Measurements from ENCODE around the gene IL34.

IL34 gene

DNA sequence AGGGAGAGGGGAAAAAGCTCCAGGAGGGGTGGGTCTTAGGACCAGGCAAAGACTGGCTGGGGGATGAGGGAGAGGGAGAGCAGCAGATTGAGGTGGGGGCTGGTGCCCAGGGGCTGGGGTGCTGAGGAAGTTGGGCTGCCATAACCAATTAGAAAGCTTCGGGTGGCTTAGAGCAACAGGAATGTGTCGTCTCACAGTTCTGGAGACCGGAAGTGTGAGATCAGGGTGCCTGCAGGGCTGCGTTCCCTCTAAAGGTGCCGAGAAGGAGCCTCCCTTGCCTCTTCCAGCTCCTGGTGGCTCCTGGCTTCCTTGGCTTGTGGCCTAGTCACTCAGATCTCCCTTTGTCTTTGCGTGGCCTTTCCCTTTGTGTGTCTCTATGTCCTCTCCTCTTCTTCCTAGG is 2.2 kb downstream of the IL34 start:
- TF ChIP-seq, protein P1, sequence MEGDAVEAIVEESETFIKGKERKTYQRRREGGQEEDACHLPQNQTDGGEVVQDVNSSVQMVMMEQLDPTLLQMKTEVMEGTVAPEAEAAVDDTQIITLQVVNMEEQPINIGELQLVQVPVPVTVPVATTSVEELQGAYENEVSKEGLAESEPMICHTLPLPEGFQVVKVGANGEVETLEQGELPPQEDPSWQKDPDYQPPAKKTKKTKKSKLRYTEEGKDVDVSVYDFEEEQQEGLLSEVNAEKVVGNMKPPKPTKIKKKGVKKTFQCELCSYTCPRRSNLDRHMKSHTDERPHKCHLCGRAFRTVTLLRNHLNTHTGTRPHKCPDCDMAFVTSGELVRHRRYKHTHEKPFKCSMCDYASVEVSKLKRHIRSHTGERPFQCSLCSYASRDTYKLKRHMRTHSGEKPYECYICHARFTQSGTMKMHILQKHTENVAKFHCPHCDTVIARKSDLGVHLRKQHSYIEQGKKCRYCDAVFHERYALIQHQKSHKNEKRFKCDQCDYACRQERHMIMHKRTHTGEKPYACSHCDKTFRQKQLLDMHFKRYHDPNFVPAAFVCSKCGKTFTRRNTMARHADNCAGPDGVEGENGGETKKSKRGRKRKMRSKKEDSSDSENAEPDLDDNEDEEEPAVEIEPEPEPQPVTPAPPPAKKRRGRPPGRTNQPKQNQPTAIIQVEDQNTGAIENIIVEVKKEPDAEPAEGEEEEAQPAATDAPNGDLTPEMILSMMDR (IDR thresholded peaks at IDR 0.05; ENCODE audit: unreplicated experiment in 3 of 3): no peak
- Mint-ChIP-seq H3K27me3 (ENCODE audit: low read depth) (peaks cover 3% of the 10 kb centered on the region), H3K36me3 (ENCODE audit: low read depth) (no peaks in the 10 kb centered on the region), H3K9me3 (no peaks in the 10 kb centered on the region), H3K4me3 (no peak overlapping the region), H3K4me1 (peaks cover 11% of the 10 kb centered on the region), H3K27ac (peak overlapping the region in 1 of 3 experiments; percentile 22)

DNA sequence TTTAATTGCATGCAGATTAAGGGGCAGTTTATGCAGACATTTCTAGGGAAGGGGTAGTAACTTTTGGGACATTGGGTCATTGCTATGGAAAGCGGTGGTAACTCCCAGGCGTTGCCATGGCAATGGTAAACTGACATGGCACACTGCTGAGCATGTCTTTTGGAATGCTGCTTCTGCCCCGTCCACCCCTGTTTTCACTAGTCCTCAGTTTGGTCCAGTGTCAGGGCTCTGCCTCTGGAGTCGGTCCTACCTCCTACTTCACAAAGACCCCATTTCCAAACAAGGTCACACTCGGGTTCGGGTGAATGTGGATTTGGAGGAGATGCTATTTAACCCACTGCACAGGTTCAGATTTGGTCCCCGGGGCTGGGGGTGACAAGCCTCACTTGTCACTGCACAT is 2.9 kb downstream of the IL34 start:
- peaks cover 16% of the 10 kb centered on the region for H3K4me1 Mint-ChIP-seq

DNA sequence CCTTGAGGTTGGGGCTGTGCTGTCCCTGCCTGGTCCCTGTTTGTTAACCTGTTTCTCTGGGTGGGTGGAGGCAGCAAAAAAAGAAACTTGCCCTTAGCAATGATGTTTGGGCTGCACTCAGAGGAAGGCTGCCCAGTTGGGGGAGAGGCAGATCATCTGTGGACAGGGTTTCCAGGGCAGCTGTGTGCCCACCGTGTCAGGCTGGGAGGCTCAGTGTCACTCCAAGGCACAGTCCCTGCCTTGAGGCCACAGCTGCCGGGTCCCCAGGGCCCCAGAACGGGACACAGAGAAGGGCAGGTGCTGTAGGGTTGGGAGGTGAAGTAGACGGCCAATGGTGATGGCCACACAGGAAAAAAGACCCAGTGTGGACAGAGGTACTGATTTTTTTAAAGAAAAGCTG is 3.9 kb downstream of the IL34 start:
- Mint-ChIP-seq H3K27me3 (ENCODE audit: low read depth) (peaks cover 3% of the 10 kb centered on the region), H3K27ac (no peak overlapping the region), H3K4me3 (no peak overlapping the region), H3K36me3 (ENCODE audit: low read depth) (no peaks in the 10 kb centered on the region), H3K9me3 (no peaks in the 10 kb centered on the region), H3K4me1 (peaks cover 16% of the 10 kb centered on the region)
- TF ChIP-seq, protein P1 (IDR thresholded peaks at IDR 0.05; ENCODE audit: unreplicated experiment in 3 of 3): no peak

More for the DNA sequence above, 2.9 kb downstream of the IL34 start:
- TF ChIP-seq, protein P1 (IDR thresholded peaks at IDR 0.05; ENCODE audit: unreplicated experiment in 3 of 3): no peak
- Mint-ChIP-seq H3K27me3 (ENCODE audit: low read depth) (peaks cover 3% of the 10 kb centered on the region), H3K27ac (no peak overlapping the region), H3K36me3 (ENCODE audit: low read depth) (no peaks in the 10 kb centered on the region), H3K9me3 (no peaks in the 10 kb centered on the region), H3K4me3 (no peak overlapping the region)

DNA sequence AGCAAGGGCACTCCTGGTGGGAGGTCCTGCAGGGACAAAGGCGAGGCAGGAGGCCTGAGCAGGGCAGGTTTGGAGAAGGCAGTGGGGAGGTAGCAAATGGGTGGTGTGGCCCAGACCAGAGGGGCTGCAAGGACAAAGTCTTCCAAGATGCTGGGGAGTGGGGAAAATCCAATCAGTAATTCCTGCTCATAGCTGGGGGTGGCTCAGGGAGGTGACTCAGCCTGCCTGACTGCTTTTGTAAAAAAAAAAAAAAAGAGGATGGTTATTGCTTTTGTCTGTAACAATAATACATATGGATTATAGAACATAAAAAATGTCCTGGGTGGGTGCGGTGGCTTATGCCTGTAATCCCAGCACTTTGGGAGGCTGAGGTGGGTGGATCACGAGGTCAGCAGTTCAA is 5.2 kb downstream of the IL34 start:
- no peak overlapping the region for H3K27ac Mint-ChIP-seq
- peaks cover 3% of the 10 kb centered on the region for H3K27me3 Mint-ChIP-seq (ENCODE audit: low read depth)

DNA sequence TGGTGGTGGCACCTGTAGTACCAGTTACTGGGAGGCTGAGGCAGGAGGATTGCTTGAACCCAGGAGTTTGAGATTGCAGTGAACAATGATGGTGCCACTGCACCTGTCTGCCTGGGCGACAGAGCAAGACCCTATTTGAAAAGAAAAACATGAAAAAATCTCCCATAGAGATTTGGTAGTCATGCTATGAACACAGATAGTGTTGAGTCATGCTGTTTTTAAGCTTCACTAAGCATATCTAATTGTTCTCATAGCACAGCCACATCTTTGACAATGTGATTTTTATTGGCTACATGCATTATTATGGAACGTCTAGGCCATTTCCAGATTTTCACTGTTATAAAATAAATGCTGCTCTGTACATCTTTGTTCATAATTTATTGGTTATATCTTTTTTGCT is 6.0 kb downstream of the IL34 start:
- no peak overlapping the region for H3K4me3 Mint-ChIP-seq
- H3K36me3 Mint-ChIP-seq (ENCODE audit: low read depth): no peaks in the 10 kb centered on the region
- H3K27ac Mint-ChIP-seq: no peak overlapping the region
- H3K4me1 Mint-ChIP-seq: peaks cover 12% of the 10 kb centered on the region
- peaks cover 3% of the 10 kb centered on the region for H3K27me3 Mint-ChIP-seq (ENCODE audit: low read depth)
- TF ChIP-seq, protein P1 (IDR thresholded peaks at IDR 0.05; ENCODE audit: unreplicated experiment in 3 of 3): no peak
- H3K9me3 Mint-ChIP-seq: no peaks in the 10 kb centered on the region

More for the DNA sequence above, 5.2 kb downstream of the IL34 start:
- peaks cover 11% of the 10 kb centered on the region for H3K4me1 Mint-ChIP-seq
- TF ChIP-seq, protein P1 (IDR thresholded peaks at IDR 0.05; ENCODE audit: unreplicated experiment in 3 of 3): no peak
- no peaks in the 10 kb centered on the region for H3K36me3 Mint-ChIP-seq (ENCODE audit: low read depth)
- H3K9me3 Mint-ChIP-seq: no peaks in the 10 kb centered on the region
- no peak overlapping the region for H3K4me3 Mint-ChIP-seq

DNA sequence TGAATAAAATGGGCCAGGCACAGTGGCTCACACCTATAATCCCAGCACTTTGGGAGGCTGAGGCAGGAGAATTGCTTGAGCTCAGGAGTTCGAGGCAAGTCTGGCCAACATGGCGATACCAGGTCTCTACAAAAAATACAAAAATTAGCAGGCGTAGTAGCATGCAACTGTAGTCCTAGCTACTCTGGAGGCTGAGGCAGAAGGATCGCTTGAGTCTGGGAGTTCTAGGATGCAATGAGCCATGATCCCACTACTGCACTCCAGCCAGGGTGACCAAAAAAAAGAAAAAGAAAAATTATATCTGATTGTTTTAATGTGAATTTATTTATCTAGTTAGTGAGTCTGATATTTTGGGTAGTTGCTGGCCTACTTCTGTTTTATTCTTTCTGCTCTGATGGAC is 7.0 kb downstream of the IL34 start:
- Mint-ChIP-seq H3K36me3 (ENCODE audit: low read depth) (no peaks in the 10 kb centered on the region), H3K4me3 (no peak overlapping the region), H3K27ac (peak overlapping the region in 1 of 3 experiments; percentile 13), H3K4me1 (peaks cover 10% of the 10 kb centered on the region), H3K9me3 (no peaks in the 10 kb centered on the region), H3K27me3 (ENCODE audit: low read depth) (no peaks in the 10 kb centered on the region)
- TF ChIP-seq, protein P1 (IDR thresholded peaks at IDR 0.05; ENCODE audit: unreplicated experiment in 3 of 3): no peak
